ENCODE data around the gene PLXNA4. TPM values are rescaled to one million over a fixed set of nuclear protein-coding genes. Genes with fewer than 3 reads are reported as not detected.

The PLXNA4 gene
- total RNA-seq, 1 donor from 2014 or later, result 21.7 TPM

- no peak for DNase-seq (ENCODE audit: low read depth, low spot score)
- no peak overlapping the region for H3K4me3 Mint-ChIP-seq
- peaks cover 6% of the 10 kb centered on the region for H3K27me3 Mint-ChIP-seq (ENCODE audit: low read depth)
- H3K27ac Mint-ChIP-seq (ENCODE audit: unreplicated experiment), result no peak overlapping the region
- H3K9me3 Mint-ChIP-seq, result no peaks in the 10 kb centered on the region
- H3K4me1 Mint-ChIP-seq, result peaks cover 10% of the 10 kb centered on the region
- TF ChIP-seq CTCF (conservative IDR thresholded peaks at IDR 0.05), result no peak
- H3K36me3 Mint-ChIP-seq (ENCODE audit: low read depth), result no peaks in the 10 kb centered on the region
Observed at GRCh38 chr7:132609906-132610520, 33.7 kb upstream of the PLXNA4 start.

DNA sequence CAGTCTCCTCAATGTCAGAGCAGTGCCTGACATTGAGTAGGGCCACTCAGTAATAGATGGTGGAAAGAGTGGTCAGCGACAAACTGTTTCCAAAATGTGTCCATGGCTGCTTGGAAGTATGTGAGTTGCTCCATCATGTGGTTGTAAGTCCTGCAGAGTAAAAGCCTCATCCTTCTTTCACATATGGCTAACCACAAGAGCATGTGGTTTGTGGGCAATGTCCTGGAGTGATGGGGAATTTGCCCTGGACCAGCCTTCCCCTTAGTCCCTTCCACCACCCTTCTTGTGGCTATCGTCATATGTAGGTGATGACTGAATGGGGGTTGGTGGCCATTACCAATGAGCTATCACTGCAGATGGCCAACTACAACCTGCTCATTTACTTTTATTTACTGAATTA lies 33.0 kb upstream of the PLXNA4 start:
- Mint-ChIP-seq H3K4me1 (peaks cover 2% of the 10 kb centered on the region), H3K36me3 (ENCODE audit: low read depth) (no peaks in the 10 kb centered on the region), H3K4me3 (no peak overlapping the region), H3K27ac (ENCODE audit: unreplicated experiment) (no peak overlapping the region), H3K27me3 (ENCODE audit: low read depth) (no peaks in the 10 kb centered on the region), H3K9me3 (no peaks in the 10 kb centered on the region)
- TF ChIP-seq CTCF (conservative IDR thresholded peaks at IDR 0.05), result no peak
- DNase-seq (ENCODE audit: low read depth, low spot score), result no peak

GRCh38 chr7:132608523-132608922 lies 32.3 kb upstream of the PLXNA4 start:
- H3K27ac Mint-ChIP-seq (ENCODE audit: unreplicated experiment), result no peak overlapping the region
- H3K9me3 Mint-ChIP-seq, result no peaks in the 10 kb centered on the region
- H3K4me3 Mint-ChIP-seq, result no peak overlapping the region
- no peak for DNase-seq (ENCODE audit: low read depth, low spot score)
- no peak for TF ChIP-seq CTCF (conservative IDR thresholded peaks at IDR 0.05)
- H3K36me3 Mint-ChIP-seq (ENCODE audit: low read depth), result no peaks in the 10 kb centered on the region
- no peaks in the 10 kb centered on the region for H3K27me3 Mint-ChIP-seq (ENCODE audit: low read depth)
- H3K4me1 Mint-ChIP-seq, result no peaks in the 10 kb centered on the region

- Mint-ChIP-seq H3K27me3 (ENCODE audit: low read depth) (no peaks in the 10 kb centered on the region), H3K27ac (ENCODE audit: unreplicated experiment) (no peak overlapping the region), H3K4me1 (no peaks in the 10 kb centered on the region), H3K9me3 (no peaks in the 10 kb centered on the region), H3K36me3 (ENCODE audit: low read depth) (no peaks in the 10 kb centered on the region), H3K4me3 (no peak overlapping the region)
- no peak for TF ChIP-seq CTCF (conservative IDR thresholded peaks at IDR 0.05)
- DNase-seq (ENCODE audit: low read depth, low spot score), result no peak
Observed at GRCh38 chr7:132607656-132608055, 31.4 kb upstream of the PLXNA4 start.

GRCh38 chr7:132604121-132604520 lies 27.9 kb upstream of the PLXNA4 start:
- H3K4me1 Mint-ChIP-seq, result no peaks in the 10 kb centered on the region
- no peaks in the 10 kb centered on the region for H3K36me3 Mint-ChIP-seq (ENCODE audit: low read depth)
- no peak for DNase-seq (ENCODE audit: low read depth, low spot score)
- no peak overlapping the region for H3K27ac Mint-ChIP-seq (ENCODE audit: unreplicated experiment)
- no peak for TF ChIP-seq CTCF (conservative IDR thresholded peaks at IDR 0.05)
- H3K27me3 Mint-ChIP-seq (ENCODE audit: low read depth), result no peaks in the 10 kb centered on the region
- no peaks in the 10 kb centered on the region for H3K9me3 Mint-ChIP-seq
- H3K4me3 Mint-ChIP-seq, result no peak overlapping the region
